HT1080 (cell line): ENCODE results near the gene BMPR2. TPM values are rescaled to one million over a fixed set of nuclear protein-coding genes. Genes with fewer than 3 reads are reported as not detected.
A peak's percentile ranks its signal among the peaks of the same experiment; 100 is the strongest.
"Not testable (repeated sequence)": the region's sequence is repeated elsewhere in the genome, so short reads cannot be mapped to it uniquely, and the experiment has no call there.

Source experiments
- DNase-seq: peaks from one replicate; pipeline ENCODE4 v3.0.0-alpha.2; 2015; ENCODE audit warnings: low read depth
- total RNA-seq: library from RNA; depleted of rRNA; stranded (reverse); fragments of >200 nt; shearing (Covaris generic); gene quantifications from 2 replicates; pipeline ENCODE4 v1.2.3, GENCODE V29; 2014

BMPR2 gene
- total RNA-seq, 1 experiment from 2014 or later, result 5.5 TPM

GRCh38 chr2:202449344-202449743, 73.2 kb downstream of the BMPR2 start:
- DNase-seq, result no peak

DNA sequence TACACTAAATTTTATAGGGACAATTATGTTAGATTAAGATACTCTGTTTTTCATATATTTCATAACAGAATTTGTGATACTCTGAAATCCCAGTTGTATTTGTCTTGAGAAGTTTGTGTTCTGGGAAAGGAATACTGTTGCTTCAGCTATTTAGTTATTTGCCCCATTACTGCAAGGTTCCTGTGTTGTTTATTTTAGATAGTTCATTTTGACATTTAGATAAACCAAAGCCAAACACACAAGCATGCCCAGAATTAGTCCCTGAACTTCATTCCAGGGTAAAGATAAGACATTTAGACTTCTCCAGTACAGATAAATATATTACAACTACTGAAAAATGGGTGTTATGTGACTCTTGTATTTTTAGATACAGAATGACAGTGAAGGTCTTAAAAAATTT, 74.7 kb downstream of the BMPR2 start:
- DNase-seq, result no peak

- no peak for DNase-seq
Observed at GRCh38 chr2:202452744-202453143, 76.6 kb downstream of the BMPR2 start.

DNA sequence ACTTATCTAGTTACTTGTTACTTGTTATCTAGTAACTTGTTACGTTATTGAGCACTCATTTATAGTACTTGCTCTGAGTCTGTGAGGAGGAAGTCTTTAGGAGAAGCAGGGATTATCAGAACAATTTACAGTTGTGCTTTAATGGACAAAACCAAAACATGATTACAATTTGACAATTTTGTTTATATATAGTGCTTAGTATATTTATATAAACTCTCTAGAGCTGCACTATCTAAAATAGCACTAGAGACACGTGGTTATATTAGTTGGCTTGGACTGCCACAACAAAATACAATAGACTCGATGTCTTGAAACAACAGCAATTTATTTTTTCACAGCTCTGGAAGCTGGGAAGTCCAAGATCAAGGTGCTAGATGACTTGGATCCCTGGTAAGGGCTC, 78.4 kb downstream of the BMPR2 start:
- DNase-seq, result no peak

DNA sequence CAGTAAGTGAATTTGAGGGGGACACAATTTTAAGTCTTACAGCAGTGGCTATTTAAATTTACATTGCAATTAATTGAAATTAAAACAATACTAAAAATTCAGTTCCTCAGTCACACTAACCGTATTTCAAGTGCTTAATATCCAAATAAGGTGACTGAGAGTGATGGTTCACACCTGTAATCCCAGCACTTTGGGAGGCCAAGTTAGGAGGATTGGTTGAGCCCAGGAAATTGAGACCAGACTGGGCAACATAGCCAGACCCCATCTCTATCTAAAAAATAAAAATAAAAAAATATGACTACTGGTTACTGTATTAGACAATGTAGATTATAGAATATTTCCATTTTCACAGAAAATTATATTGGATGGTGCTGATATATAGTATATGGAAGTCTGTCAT, 79.0 kb downstream of the BMPR2 start:
- no peak for DNase-seq

GRCh38 chr2:202460119-202460518, 84.0 kb downstream of the BMPR2 start:
- no peak for DNase-seq

GRCh38 chr2:202479090-202479489, 103.0 kb downstream of the BMPR2 start:
- DNase-seq, result no peak

- no peak for DNase-seq
Observed at GRCh38 chr2:202479610-202480009, 103.5 kb downstream of the BMPR2 start.

DNA sequence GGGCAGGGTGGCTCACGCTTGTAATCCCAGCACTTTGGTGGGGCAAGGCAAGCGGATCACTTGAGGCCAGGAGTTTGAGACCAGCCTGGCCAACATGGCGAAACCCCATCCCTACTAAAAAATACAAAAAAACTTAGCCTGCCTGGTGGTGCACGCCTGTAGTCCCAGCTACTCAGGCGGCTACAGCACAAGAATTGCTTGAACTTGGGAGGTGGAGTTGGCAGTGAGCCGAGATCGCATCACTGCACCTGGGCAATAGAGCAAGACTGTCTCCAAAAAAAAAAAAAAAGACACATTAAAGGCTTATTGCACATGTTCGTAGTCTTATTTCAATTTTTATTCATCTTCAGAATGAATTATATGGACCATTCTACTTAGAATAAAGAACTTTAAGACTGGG, 110.2 kb downstream of the BMPR2 start:
- DNase-seq, result no peak

- no peak for DNase-seq
Observed at GRCh38 chr2:202488671-202489070, 112.5 kb downstream of the BMPR2 start.

DNA sequence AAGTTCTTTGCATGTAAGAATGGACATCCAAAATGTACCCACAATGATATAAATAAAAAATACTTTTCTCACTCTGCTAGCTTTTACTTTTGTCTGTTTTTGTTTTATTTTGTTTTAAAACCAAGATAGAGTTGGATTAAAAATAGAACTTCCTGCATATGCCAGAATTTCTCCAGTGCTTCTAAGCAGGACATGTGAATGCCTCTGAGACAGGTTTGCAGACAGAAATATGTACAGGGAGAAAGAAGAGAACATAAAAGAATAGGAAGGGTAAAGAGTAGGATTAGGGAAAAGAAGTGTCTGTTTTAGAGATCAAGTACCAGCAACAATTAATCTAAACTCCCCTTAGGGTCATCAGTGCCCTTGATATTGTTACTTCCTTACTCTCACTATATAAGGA, 114.4 kb downstream of the BMPR2 start:
- no peak for DNase-seq

DNA sequence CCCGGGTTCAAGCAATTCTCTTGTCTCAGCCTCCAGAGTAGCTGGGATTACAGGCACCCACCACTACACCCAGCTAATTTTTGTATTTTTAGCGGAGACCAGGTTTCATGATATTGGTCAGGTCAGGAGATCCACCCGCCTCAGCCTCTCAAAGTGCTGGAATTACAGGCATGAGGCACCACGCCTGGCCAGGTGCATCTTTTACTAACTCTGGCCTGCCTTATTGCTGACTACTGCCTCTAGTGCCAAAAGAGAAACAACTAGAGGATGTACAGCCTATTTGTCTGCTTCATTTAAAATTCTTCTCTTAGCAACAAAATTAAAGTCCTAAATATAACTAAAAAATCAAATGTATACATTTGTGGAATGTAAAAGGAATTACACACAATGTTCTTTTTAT, 115.4 kb downstream of the BMPR2 start:
- no peak for DNase-seq

DNA sequence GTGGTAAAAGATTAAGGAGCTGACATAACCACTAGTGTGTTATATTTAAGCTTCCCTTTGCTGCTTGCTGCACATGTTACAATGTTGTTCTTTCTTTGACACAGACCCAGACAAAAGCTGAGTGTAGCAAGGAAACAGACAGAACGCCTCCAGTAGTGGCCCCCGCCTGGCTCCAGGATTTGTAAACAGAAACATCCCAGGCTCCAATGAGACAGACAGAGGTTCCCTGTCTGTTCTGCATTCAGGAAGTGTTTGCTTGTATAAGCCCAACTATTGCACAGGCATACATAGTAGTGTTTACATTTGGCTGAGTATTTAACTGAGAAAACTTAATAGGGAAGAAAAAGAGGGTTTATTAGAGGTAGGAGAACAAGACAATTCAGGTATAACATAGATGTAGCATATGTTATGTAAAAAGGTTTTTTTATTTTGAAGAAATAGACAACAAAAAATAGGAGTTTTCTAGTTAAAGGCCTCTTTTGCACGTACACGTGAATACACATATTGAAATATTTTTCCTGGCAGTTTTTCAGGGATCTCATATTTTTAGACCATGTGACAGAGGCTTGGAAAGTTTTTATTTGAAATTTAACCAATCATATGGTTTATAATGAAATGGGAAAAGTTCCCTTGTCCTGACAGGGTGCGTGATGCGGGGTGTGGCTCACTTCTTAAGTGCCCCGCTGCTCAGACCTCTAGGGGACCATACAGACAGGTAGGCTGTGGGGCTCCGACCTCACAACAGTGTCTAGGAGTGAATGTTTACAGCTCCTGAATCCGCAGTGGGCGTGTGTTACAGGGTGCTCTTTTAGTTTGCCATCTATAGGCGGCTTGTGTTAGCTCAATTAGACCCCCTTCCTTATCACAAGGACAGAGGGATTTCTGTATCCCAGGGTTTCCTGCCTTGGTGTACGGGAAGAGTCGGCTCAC, 118.4 kb downstream of the BMPR2 start:
- DNase-seq, result peak; percentile 12

DNA sequence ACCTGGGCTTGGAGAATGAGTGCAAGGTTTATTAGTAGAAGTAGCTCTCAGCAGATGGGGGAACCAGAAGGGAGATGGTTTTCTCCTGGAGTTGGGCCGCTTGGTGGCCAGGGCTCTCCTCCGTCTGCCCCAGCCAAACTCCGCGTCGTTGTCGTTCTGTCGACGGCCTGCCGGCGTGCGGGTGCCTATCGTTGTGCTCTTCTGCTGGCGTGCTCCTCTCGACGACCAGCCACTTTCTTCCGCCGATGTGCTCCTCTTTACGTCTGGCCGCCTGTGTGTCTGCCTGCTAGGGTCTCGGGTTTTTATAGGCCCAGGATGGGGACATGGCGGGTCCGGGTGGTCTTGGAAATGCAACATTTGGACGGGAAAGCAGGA, 119.1 kb downstream of the BMPR2 start:
- DNase-seq, result no peak

GRCh38 chr2:202496835-202497472, 120.8 kb downstream of the BMPR2 start:
- DNase-seq, result not testable (repeated sequence)

DNA sequence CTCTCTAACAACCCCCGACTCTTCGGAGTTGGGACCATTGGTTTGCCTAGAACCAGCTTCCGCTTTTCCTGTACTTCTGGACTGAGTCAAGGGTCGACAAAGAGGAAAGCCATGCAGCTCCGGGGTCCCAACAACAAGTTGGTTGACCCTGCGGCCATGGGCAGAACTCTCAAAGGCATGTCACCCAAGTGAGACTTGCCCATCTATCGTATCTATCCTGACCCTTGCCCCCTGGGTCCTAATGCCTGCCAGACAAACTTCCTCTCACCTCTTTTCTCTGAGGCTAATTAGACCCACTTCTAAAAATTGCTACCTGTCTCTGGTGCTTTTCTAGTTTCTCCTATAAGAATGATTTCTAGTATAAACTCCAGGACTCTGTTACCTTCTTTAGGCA, 121.3 kb downstream of the BMPR2 start:
- DNase-seq, result not testable (repeated sequence)

GRCh38 chr2:202499841-202500240, 123.7 kb downstream of the BMPR2 start:
- DNase-seq, result not testable (repeated sequence)

GRCh38 chr2:202503276-202503675, 127.1 kb downstream of the BMPR2 start:
- DNase-seq, result not testable (repeated sequence)

GRCh38 chr2:202508686-202509085, 132.6 kb downstream of the BMPR2 start:
- no peak for DNase-seq

DNA sequence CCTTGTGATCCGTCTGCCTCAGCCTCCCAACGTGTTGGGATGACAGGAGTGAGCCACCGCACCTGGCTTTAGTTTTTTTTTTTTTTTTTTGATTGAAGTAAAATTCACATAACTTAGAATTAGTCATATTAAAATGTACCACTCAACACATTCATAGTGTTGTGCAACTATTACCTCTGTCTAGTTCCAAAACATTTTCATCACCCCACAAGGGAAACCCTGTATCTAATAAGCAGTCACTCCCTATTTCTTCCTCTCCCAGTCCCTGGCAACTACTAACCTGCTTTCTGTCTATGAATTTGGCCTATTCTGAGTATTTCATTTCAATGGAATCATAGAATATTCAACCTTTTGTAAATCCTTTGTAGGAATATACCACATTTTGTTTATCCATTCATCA, 134.8 kb downstream of the BMPR2 start:
- no peak for DNase-seq

GRCh38 chr2:202512176-202512575, 136.0 kb downstream of the BMPR2 start:
- no peak for DNase-seq

- DNase-seq, result no peak
Observed at GRCh38 chr2:202514732-202515131, 138.6 kb downstream of the BMPR2 start.

DNA sequence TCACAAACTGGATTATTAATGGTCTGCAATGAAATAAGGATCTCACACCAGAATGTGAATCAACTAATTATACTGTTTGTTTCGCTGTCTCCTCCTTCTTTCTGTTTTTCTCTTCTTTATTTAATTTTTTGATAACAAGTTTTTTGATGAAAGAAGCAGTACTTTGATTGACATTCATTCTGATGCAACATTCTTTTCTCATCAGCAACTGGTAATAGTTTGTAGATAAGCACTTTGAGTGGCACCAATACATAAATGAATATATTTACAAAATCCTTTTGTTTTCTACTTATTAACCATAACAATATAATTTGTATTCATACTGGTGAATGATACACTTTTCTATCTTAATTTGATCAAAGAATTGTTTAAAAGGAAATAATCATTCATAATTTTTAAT, 143.3 kb downstream of the BMPR2 start:
- DNase-seq, result no peak
